Measurements from ENCODE around the gene TRAP1.
"Not testable (repeated sequence)": the region's sequence is repeated elsewhere in the genome, so short reads cannot be mapped to it uniquely, and the experiment has no call there.

The TRAP1 gene

DNA sequence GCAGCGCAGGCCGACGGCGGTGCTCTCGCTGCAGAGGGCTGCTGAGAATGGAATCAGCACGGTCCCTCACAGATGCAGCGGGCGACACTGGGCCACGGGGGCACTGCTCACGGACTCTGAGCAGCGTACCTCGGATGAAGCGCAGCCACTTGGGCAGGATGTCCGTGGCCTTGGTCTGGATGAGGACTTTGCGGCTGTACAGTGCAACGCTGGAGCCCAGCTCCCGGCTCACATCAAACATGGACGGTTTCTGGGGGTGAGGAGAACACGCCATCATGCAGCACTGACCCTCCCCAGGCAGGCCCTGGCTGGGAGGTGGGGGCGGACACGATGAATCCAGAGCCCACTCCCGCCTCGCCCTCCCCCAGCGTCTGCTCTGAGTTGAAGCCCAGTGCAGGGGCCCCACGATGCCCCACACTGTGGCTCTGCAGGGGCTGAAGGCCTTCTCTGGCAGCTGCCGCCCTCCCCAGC, 44.7 kb downstream of the TRAP1 start:
- DNase-seq = no peak

DNA sequence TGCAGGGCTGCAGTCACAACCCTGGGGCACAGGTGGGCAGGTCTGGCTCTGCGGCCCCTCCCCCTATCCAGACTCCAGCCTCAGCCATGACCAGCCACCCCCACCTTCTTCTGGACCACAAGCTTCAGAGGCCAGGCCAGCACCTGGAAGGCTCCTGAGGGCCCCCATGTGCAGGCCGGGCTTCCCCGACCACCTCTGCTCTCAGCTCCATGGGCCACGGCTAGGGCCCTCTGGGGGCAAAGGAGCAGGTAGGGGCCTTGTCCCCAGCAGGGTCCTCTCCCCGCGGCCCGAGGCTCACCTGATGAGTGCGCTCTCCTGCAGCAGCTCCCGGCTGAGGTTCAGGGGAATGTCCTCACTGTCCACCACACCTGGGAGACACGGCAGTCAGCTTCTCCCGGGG, 45.9 kb downstream of the TRAP1 start:
- DNase-seq = no peak

DNA sequence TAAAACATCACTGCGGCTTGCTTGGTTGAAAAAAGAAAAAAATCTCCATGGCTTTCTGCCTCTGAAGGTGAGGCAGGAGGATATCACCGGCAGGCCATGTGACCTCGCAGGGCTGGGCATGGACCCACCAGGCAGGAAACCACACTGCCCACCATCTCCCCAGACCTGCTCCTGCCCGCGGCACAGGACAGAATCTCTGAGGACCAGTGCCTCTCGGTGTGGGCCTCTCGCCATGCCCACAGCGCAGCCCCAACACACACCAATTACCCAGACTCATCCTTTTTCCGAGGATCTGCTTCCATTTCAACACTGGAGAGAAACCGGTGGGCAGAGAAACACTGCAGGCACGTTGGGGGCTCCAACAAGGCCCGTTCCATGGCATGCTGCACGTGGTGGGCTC, 46.6 kb downstream of the TRAP1 start:
- no peak for DNase-seq

DNA sequence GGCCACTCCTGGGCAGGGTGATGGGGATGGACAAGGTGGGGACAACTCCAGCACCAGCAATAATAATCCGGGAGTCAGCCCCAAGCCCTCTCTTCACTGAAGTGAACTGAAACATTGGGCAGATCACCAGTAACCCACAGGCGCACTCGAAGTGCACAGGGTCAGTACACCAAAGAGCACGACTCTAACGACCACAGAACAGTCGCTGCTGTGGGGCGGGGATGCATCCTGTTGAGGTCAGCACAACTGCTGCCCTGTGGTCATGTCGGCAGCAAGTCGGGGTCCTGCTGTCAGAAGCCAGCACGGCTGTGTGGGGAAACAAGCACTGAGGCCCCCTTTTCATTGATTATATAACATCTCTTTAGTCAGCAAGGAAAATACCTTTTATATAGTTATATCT, 48.2 kb downstream of the TRAP1 start:
- no peak for DNase-seq

DNA sequence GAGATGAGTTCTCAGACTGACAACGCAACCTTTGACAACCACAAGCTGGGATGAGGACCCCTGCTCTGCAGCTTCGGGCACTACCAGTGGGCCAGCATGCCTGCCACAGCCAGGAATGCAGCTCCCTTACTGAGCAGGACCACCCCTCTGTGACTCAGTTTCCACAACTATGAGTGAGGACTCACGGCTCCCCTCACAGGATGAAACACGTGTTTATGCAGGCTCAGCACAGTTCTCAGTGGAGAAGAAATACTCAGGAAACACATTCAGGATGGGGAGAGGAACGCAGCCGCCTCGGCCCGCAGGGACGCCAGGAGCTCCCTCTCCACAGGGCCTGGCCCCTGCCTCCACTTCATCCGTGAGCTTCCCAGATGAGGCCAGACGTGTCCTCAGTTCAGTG, 48.7 kb downstream of the TRAP1 start:
- no peak for DNase-seq

DNA sequence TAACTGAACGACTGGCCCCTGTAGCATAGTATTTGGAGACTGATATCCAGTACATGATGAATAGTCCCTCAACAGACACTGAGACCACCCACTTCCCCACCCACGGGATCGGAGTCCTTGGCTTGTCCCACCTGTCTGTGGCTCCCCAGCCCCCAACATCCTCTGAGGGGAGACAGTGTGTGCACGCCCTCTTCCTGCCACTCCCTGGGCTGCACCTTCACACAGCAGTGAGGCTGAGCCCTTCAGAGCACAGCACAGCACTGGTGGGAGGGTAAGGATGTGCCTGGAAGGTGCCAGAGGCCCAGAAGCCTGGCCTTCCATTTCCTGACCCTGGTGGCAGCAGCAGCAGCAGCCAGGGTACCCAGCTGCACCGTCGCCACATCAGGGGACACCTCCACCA, 51.8 kb downstream of the TRAP1 start:
- DNase-seq = peak; percentile 13

DNA sequence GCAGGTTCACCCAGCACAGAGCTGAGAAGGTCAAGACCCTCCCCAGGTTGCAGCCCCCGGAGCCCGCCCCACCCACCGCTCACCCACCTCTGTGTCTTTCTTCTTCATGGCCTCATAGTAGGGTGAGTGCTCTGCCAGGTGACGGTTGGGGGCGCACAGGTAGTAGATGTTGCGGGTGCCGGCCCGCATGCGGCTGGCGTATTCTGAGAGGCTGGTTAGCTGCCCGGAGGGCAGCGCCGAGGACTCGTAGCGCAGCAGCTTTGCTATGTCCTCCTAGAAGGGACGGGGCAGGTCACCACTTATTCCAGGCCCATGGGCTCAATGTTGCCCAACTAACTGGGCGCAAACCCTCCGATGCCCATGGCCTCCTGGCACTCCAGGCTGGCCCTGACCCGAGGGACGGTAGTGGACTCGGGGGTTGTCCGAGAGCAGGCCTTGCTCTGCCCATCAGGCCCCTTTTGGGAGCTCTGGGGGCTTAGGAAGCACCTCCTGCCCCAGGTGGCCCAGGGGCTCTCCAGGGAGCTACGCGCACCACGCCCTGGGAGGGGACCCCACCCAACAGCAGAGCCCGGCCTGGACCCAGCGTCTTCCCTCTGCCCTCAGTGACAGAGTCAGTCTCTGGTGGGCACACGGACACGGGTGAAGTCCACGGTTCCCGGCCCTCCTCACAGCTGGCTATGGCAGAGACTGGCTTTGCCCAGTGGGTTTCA, 53.0 kb downstream of the TRAP1 start:
- DNase-seq = no peak

DNA sequence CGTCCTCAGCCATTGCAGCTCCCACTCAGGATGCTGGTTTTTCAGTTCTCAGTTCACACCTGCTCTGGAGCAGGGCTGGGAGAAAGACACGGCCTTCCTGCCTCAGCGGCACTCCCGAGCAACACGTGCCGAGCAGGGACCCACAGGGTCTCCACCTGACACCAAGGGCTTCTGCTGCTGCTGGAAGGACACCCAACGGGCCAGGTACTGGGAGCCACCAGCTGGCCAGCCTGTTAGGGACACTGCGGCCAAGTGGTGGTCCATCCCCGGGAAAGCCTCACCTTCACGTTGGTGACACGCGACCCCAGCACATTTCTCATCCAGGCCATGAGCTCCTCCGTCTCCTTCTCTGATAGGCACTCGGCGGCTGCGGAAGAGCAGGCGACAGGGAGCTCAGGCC, 54.7 kb downstream of the TRAP1 start:
- DNase-seq = no peak

DNA sequence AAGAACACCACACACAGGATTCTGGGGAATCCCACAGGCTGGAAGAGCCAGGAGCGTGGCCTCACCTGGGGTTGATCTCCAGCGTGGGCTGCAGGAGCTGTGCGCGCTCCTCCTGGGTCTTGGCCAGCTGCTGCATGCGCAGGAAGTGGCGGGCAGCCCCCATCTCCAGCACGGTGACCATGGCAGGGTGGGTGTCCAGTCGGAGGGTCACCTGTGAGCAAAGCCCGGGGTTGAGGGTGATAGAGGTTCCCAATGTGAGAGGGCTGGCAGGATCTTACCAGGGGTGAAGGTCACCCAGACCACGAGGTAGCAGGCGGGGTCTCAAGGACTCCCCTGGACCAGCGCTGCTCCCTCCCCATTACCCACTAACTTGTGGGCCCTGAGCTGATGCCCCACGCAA, 55.4 kb downstream of the TRAP1 start:
- DNase-seq = no peak

DNA sequence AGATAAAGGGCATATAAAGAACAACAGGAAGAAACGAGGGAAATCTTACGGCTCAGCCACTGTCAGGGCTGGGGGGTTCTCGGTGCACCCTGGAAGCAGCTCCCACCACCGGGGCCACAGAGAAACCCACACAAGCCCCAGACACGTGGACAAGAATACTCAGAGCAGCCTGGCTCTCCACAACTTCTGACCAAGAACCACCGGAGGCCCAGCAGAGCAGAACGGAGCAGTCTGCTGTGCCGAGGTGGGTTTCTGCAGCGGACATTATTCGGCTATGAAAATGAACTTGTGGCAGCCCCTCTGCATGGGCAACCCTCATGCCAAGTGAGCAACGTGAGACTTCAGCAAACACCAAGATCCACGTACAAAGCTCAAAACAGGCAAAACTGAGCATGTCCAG, 56.0 kb downstream of the TRAP1 start:
- DNase-seq = no peak

DNA sequence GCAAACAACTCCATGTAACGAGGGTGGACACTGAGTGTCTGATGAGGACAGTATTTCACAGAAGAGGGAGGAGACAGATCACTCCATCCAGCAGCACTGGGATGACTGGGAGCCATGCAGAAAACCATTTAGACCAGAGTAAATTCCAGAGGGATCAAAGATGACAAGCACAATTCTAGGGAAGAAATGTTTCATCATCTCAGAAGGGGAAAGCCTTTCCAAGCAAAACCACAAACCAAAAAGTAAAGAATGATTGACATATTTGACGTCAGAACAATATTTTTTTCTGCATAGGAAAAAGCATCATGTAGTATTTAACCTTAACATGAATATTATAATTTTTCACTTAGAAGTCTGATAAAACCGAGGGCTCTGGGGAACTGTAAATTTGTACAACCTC, 58.1 kb downstream of the TRAP1 start:
- DNase-seq = no peak

DNA sequence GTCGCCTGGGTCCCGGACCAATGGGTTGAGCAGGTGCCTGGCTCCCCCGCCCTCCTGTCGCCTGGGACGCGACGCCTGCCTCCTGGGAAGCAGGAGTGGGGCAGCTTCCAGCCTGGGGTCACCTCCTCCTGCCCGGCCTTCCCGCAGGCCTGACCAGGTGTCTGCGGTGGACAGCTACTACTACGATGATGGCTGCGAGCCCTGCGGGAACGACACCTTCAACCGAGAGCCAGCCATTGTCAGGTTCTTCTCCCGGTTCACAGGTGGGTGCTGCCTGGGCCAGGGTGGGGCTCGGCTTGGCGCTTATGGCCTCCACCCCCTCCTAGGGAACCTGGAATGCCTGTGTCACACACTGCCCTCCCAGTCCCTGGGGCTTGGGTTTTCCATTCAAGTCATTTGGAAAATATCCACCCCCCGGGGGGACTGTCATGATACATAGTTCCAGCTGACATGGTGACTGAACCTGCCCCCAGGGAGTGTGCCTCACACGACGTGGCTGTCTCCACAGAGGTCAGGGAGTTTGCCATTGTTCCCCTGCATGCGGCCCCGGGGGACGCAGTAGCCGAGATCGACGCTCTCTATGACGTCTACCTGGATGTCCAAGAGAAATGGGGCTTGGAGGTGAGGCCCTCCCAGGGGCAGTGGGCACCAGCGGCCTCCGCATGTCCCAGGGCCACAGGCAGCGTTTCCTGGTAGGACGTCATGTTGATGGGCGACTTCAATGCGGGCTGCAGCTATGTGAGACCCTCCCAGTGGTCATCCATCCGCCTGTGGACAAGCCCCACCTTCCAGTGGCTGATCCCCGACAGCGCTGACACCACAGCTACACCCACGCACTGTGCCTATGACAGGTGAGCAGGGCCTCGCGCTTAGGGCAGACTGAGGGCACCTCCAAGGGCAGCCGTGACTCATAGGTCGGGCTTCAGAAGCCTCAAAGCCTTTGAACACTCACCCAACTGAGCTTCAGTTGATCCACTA, 60.5 kb downstream of the TRAP1 start:
- DNase-seq = no peak

DNA sequence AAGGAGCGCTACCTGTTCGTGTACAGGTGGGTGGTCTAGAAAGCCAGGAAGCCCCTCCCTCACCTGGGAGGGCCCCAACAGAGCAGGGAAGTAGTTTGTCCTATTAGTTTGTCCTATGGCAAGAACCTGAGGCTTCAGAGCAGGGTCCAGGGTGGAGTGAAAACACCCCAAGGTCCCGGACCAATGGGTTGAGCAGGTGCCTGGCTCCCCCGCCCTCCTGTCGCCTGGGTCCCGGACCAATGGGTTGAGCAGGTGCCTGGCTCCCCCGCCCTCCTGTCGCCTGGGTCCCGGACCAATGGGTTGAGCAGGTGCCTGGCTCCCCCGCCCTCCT, 61.2 kb downstream of the TRAP1 start:
- not testable (repeated sequence) for DNase-seq

DNA sequence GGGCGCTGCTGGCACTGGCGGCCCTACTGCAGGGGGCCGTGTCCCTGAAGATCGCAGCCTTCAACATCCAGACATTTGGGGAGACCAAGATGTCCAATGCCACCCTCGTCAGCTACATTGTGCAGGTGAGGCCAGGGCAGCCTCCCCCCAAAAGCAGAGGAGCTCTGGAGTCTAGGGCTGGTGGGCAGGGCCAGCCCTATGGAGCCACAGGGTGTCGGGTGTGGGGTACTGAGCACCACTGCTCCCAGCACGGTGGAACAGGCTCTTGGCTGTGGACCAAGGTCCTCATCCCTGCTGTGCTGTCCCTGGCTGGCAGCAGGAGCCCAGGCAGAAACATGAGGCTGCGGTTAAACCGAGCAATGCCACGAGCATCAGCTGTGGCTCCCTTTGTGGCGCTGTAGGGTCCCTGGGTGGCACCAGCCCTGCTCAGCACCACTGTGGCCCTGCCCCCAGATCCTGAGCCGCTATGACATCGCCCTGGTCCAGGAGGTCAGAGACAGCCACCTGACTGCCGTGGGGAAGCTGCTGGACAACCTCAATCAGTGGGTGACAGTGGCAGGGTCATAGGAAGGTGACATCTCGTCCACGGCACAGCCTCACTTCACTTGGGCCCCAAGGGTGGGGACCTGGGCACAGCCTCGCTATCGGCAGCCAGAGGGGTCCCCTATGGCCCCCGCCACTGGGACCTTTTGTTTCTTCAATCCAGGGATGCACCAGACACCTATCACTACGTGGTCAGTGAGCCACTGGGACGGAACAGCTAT, 61.7 kb downstream of the TRAP1 start:
- DNase-seq = no peak

DNA sequence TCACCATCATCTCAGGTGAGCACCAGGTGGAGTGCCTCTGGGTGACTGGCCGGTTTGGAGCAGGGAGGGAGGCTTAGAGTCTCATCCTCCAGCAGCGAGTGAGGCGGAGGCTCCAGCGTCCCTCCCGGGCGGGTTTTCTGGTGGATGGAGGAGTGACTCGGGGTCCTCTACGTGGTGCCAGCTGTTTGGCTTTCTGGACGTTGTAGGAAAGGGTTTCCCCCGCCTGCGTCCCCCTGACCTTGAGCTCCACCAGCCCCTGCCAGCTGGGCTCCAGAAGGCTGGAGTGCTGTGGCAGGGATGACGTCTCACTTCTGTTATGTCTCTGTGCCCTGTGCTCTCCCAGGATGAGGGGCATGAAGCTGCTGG, 62.3 kb downstream of the TRAP1 start:
- DNase-seq = no peak

DNA sequence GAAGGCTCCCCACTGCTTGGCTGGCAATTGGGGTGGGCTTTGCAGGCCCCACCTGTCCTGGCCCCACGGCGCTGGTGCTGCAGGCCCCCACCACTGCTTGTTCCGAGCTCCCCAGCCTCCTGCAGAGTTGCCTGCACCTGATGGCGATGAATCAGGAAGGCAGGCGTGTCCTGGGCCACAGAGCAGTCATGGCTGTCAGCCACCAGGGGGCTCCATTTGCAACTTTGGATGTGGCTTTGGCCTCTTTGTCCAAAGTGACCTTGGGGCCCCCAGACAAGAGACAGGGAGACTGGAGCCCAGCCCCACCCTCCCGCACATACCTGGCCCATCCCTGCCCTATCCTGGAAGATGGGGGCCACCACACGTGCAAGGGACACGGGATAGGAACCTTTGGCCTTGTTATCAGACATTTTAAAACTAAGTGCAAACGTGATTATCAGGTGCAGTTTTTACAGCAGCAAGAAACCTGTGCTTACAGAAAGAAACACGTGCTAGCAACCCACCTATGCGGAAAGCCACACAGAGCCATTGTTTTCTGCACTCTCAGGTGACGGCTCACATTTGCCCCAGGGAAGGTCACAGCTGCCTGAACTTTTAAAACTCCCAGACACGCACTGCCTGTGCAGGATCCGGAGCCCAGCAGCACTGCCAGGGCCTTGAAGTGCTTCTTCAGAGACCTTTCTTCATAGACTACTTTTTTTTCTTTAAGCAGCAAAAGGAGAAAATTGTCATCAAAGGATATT, 62.9 kb downstream of the TRAP1 start, which contains the start of gene DNASE1:
DNASE1 (plus strand) TSS at position 443 of the 743 bp plus-strand sequence. CDS start 683 bp downstream, outside the sequence.
- DNase-seq = peak; percentile 30

DNA sequence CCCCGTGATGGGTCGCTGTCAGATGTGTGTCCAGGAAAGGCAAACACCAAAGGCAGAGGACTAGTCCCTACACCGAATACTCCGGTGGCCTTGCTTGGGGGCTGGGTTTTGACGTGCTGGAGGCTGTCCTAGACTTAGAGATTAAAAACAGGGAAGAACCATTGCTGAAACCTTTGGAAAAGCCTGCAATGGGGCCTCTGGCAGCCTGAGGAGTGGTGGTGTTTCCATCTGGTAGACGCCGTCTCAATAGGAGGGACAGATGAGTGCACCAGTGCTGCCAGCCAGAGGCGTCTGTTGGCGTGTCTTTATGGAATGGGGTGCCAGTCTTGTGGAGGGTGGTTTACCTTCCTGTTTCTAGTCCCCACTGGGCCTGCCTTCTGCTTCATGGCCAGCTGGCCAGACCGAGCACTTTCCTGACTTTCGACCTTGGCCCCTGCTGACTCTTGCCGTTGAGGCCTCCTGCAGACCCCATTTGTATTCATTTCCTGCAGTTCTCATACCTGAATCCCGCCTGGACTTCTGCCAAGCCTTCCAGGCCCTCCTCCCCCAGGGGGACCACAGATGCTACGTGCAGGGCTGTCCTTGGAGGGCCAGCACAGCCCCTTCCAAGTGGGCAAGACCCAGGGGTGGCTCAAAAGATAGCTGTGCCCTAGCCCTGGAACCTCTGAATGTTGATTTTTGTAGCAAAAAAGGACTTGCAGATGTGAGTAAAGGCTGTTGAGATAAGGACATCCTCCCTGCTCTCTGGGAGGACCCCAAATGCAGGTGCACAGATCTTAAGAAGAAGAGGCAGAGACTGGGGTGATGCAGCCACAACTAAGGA, 64.7 kb downstream of the TRAP1 start:
- DNase-seq = no peak

DNA sequence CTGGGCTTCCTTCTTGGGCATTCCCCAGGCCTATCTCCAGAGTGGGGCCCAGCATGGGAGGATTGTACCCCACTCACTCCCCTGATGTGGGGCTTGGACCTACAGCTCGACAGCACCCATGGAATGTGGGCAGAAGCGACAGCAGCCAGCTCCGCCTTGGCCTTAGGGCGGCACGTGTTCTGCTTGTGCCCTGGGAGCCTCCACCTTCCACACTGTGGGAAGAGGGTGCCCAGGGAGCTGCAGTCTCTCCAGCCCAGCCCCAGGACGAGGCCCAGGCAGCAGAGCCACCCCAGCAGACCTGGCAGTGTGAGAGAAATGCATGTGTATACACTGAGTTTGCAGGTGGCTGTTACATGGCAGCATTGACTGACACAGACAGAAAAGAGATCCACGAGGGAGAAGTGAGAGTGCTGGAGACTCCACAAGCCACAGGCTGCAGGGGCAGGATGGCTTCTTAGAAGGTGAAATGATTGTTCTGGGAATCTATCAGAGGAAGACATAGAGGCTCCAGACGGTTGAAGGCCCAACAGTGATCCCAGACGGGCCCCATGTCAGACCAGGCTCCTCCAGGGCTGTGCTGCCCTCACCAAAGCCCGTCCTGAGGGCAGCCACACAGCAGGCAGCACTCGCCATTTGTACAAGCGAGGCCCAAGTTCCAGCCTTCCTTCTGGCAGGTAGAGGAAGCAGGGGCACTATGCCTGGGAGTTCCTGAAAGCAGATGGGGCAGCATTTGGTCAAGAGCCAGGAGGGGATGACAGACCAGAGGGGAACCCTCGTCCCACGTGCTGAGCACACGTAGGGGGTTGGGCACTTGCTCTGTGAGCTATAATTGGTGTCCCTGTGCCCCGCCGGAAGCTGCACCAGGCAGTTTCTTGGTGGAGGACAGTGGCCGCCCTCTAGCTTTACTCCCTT, 65.6 kb downstream of the TRAP1 start:
- DNase-seq = no peak

DNA sequence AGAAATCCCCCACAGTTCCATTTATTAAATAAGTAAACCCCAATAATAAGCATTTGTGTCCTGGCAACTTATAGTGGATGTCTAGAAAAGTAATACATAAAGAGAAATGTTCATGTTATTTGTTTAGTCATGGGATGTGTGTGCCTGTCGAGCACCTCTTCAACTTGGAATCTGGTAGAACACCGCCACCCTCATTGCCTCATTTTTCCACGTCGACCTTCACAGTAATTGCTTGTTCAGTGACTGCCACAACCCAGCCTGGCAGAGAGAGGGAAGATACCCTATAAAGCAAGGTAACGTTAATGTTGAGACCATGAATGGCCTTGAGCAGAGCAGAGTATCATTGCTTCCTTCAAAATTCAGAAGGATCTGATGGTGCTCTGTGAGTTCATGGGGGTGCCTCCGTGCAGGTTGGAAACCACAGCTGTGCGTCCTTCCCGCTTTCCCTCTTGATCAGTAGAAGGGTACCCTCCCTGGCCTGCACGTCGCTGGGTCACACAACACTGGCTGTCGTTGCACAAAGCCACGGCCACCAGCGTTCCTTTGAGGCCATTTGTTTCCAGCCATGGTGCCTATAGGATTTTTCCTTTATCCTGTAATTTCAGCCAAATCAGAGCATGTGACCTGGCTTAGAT, 66.6 kb downstream of the TRAP1 start:
- no peak for DNase-seq

DNA sequence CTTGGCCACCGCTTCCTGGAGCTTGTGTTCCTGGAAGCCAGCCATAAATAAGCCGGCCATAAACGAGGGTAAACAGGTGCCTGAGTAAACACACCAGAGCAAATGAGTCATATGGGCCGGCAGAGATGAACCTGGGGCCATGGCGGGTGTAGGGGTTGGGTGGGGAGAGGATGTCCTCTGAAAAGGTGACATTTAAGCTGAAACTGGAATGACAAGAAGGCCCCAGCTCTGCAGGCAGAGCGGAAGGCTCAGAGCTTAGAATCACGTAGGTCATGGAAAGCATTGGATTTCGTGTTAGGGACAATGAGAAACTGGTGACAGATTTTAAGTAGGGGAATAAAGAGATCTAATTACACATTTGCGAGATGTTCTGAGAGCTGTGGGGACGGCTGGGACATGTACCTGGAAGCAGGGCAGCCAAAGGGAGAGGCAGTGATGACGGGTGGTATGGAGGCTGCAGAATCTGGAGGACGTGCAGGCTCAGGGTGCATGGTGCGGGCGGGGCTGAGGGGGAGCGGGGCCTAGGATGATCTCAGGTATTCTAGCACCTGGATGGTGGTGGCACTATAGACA, 70.9 kb downstream of the TRAP1 start:
- no peak for DNase-seq

Measured in central memory CD4-positive, alpha-beta T cell (primary cell).